TTC549 (cell line): ENCODE results near the gene OR2A7.
"Not testable (repeated sequence)": the region's sequence is repeated elsewhere in the genome, so short reads cannot be mapped to it uniquely, and the experiment has no call there.

Experiments used
- FAIRE-seq: peaks from 2 replicates; lab custom pipeline; 2012; peaks lifted over from hg19 to GRCh38; lab: Jason Lieb, UNC

OR2A7 gene

DNA sequence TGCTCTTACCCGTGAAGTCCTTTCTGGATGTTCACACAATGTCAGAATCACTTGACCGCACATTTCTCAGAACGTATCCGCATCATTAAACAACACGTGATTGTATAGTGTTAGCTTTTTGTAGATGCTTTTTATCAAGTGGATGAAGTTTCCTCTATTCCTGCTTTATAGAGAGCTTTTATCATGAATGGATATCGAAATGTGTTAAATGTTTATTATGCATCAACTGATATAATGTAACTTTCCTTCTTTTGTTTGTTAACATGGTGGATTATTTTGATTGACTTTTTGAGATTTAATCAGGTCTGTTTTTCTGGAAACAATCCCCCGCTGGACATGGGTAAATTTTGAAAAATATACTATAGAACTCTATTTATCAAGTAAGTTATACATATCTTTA is at the start of gene OR2A7:
OR2A7 (minus strand) TSS at position 101 of the 400 bp plus-strand sequence. CDS start 5,164 bp downstream, outside the sequence.
- not testable (repeated sequence) for FAIRE-seq

- FAIRE-seq, result not testable (repeated sequence)
Measured at GRCh38 chr7:144311872-144312469, 47.4 kb upstream of the OR2A7 start, which contains the start of gene OR2A1. TSS of gene OR2A1 (plus strand) at chr7:144312419. CDS start at chr7:144318125, 5,706 bp downstream.

DNA sequence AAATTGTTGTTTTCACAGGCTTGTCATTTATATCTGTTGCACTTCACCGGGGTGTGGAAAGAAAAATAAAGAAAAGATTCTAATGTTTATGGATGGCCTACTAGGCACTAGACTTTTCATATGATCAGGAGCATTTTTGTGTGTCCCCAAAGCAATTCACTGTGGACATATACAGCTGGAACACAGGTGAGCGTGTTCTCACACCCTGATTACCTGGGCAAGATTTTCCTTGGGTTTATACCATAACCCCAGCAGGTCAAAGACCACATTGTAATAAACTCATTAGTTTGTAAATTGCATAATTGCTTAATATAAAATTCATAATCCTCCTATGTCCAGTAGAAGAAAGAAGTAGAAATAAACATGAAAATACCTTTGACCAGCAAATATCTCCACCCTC is 46.6 kb upstream of the OR2A7 start:
- FAIRE-seq, result not testable (repeated sequence)

GRCh38 chr7:144309702-144310101 is 45.1 kb upstream of the OR2A7 start:
- FAIRE-seq, result not testable (repeated sequence)

- FAIRE-seq, result not testable (repeated sequence)
Measured at GRCh38 chr7:144305156-144305555, 40.6 kb upstream of the OR2A7 start.

- FAIRE-seq, result not testable (repeated sequence)
Measured at GRCh38 chr7:144303607-144304006, 39.0 kb upstream of the OR2A7 start.

- FAIRE-seq, result not testable (repeated sequence)
Measured at GRCh38 chr7:144302578-144303303, 38.1 kb upstream of the OR2A7 start.

GRCh38 chr7:144293794-144294499 is 29.4 kb upstream of the OR2A7 start:
- FAIRE-seq, result not testable (repeated sequence)

DNA sequence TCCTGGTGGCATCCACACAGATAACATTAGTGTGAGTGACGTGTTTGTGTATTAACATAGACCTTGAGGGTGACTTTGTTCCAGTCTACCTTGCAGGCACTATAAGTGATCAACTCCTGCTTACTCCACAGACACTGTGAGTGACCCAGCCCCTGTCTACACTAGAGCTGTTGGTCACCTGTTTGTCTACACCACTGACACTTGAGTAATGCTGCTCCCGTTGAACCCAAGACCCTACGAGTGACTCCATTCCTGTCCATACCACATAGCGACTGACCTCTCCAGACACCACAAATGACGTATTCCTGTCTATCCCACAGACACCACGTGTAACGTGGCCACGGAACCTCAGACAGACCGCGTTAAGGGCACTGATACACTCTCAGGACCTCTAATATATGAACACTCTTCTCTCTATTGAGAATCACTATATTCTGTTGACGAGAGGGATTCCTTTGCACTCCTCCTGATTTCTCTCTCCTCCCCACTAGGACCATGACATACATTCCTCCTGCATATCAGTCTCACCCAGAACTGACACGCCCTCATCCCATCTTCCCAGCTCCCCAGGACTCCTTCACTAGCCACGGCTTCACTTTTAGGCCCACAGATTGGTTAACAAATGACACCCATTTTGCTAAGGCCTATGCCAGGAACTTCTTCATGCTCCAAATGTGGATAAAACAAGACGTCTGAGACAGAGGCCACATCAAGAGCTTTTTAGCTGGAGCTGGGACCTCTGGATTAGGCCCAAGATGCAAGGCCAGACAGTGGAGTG is 28.0 kb upstream of the OR2A7 start:
- FAIRE-seq, result not testable (repeated sequence)

- not testable (repeated sequence) for FAIRE-seq
Measured at GRCh38 chr7:144291607-144292006, 27.0 kb upstream of the OR2A7 start.

GRCh38 chr7:144287171-144287784 is 22.7 kb upstream of the OR2A7 start:
- FAIRE-seq, result not testable (repeated sequence)

GRCh38 chr7:144283716-144284115 is 19.1 kb upstream of the OR2A7 start:
- not testable (repeated sequence) for FAIRE-seq

GRCh38 chr7:144282490-144282889 is 17.9 kb upstream of the OR2A7 start:
- FAIRE-seq, result not testable (repeated sequence)

GRCh38 chr7:144281981-144282380 is 17.4 kb upstream of the OR2A7 start:
- not testable (repeated sequence) for FAIRE-seq

DNA sequence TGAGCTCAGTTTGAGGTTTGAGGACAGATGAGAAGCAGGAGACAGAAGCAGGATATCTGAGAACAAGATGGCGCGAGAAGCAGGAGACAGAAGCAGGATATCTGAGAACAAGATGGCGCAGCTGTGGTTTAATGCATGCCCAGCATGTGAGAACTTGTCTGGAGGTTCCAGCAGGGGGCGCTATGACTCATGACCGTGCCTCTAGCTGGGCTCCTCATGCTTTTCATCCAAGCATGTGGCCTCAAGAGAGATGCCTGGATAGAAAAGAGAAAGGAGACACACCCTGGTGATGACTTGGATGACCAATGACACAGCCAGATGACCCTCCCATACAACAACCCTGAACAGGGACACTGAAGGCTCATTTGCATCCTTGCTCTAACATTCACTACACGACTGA is 15.4 kb upstream of the OR2A7 start:
- FAIRE-seq, result not testable (repeated sequence)

DNA sequence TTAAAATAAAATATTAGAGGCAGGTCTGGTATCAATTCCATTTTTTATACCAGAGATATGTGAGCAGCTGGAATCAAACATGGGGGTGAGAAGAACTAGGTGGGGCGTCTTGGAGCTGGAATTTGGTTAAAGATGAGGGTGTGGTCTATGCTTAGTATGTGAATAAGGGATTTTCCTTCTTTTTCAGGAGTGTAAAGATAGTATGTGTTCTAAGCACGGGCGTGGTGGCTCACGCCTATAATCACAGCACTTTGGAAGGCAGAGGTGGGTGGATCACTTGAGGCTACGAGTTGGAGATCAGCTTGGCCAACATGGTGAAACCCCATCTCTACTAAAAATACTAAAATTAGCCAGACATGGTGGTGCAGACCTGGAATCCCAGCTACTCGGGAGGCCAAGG is 10.7 kb upstream of the OR2A7 start:
- not testable (repeated sequence) for FAIRE-seq

- FAIRE-seq, result not testable (repeated sequence)
Measured at GRCh38 chr7:144269188-144269587, 4.6 kb upstream of the OR2A7 start, which contains the start of gene CTAGE8. TSS of gene CTAGE8 (minus strand) at chr7:144269288. CDS start at chr7:144269250, 38 bp downstream.

DNA sequence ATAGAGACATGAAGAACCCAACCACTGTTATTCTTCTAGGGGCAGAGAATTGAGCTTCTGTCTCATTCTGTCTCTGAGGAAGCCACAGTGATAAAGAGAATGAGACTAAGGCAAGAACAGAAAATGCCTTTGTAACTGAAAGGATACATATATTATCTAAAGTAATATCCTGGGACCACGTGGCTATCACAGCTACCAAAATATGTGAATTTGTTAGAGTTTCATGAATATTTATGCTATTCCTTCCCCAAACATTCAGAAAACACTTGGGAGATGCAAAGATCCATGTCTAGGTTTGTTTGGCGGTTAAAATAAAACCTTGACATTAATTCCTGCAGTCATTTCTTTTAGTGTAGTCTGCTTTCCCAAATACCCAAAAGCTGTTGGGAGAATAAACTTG is 2.5 kb downstream of the OR2A7 start:
- not testable (repeated sequence) for FAIRE-seq

GRCh38 chr7:144259067-144259466 is 5.5 kb downstream of the OR2A7 start:
- not testable (repeated sequence) for FAIRE-seq

- no peak for FAIRE-seq
Measured at GRCh38 chr7:144256112-144256511, 8.5 kb downstream of the OR2A7 start.

DNA sequence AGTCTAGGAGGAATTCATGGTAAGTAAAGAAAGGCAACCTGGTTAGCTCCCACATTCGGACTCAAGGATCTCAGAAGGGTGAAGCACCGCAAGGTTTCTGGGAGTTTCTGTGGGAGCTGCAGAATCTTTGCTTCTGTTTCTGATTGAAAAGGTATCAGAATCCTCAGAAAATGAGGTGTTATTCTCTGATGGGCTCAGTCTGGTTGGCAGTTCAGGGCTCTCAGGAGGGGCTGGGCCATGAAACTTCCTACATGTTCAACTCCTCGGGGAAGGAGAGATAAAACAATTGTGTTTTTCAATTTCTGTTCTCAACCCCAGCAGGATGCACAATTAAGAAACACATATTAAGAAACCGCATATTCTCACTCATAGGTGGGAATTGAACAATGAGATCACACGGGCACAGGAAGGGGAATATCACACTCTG is 9.1 kb downstream of the OR2A7 start:
- FAIRE-seq, result no peak
